ENCODE data around the gene STPG3.

STPG3 gene

GRCh38 chr9:137266162-137266527 lies 15.1 kb downstream of the STPG3 start:
- H3K4me3 ChIP-seq (ENCODE audit: low read depth in 1 of 2, low read length in 2 of 2) = no peak overlapping the region
- no peak overlapping the region for H3K9ac ChIP-seq (ENCODE audit: low read length)
- H3K9me3 ChIP-seq (ENCODE audit: low read length) = no peaks in the 10 kb centered on the region
- peaks cover 45% of the 10 kb centered on the region for H3K36me3 ChIP-seq (ENCODE audit: insufficient read depth, low read length)
- no peaks in the 10 kb centered on the region for H3K27me3 ChIP-seq (ENCODE audit: control insufficient read depth in 1 of 2, insufficient read depth in 2 of 2, low read length in 2 of 2)
- H3K4me1 ChIP-seq (ENCODE audit: insufficient read depth, low read length) = peaks cover 11% of the 10 kb centered on the region
- no peak overlapping the region for H3K27ac ChIP-seq (ENCODE audit: low read depth, low read length)

- no peak overlapping the region for H3K9ac ChIP-seq (ENCODE audit: low read length)
- peaks cover 11% of the 10 kb centered on the region for H3K4me1 ChIP-seq (ENCODE audit: insufficient read depth, low read length)
- H3K27ac ChIP-seq (ENCODE audit: low read depth, low read length) = no peak overlapping the region
- H3K27me3 ChIP-seq (ENCODE audit: control insufficient read depth in 1 of 2, insufficient read depth in 2 of 2, low read length in 2 of 2) = no peaks in the 10 kb centered on the region
- H3K4me3 ChIP-seq (ENCODE audit: low read depth in 1 of 2, low read length in 2 of 2) = no peak overlapping the region
- no peaks in the 10 kb centered on the region for H3K9me3 ChIP-seq (ENCODE audit: low read length)
- peaks cover 47% of the 10 kb centered on the region for H3K36me3 ChIP-seq (ENCODE audit: insufficient read depth, low read length)
Observed at GRCh38 chr9:137266585-137267453, 15.7 kb downstream of the STPG3 start.

GRCh38 chr9:137267933-137268355 lies 16.9 kb downstream of the STPG3 start:
- H3K4me1 ChIP-seq (ENCODE audit: insufficient read depth, low read length) = peaks cover 11% of the 10 kb centered on the region

GRCh38 chr9:137268538-137269201 lies 17.6 kb downstream of the STPG3 start:
- H3K27me3 ChIP-seq (ENCODE audit: control insufficient read depth in 1 of 2, insufficient read depth in 2 of 2, low read length in 2 of 2) = no peaks in the 10 kb centered on the region
- H3K27ac ChIP-seq (ENCODE audit: low read depth, low read length) = no peak overlapping the region
- peaks cover 11% of the 10 kb centered on the region for H3K4me1 ChIP-seq (ENCODE audit: insufficient read depth, low read length)
- no peak overlapping the region for H3K9ac ChIP-seq (ENCODE audit: low read length)
- H3K36me3 ChIP-seq (ENCODE audit: insufficient read depth, low read length) = peaks cover 53% of the 10 kb centered on the region
- no peak overlapping the region for H3K4me3 ChIP-seq (ENCODE audit: low read depth in 1 of 2, low read length in 2 of 2)
- no peaks in the 10 kb centered on the region for H3K9me3 ChIP-seq (ENCODE audit: low read length)

More at GRCh38 chr9:137267933-137268355, 16.9 kb downstream of the STPG3 start:
- no peak overlapping the region for H3K27ac ChIP-seq (ENCODE audit: low read depth, low read length)
- H3K4me3 ChIP-seq (ENCODE audit: low read depth in 1 of 2, low read length in 2 of 2) = no peak overlapping the region
- no peaks in the 10 kb centered on the region for H3K27me3 ChIP-seq (ENCODE audit: control insufficient read depth in 1 of 2, insufficient read depth in 2 of 2, low read length in 2 of 2)
- H3K9me3 ChIP-seq (ENCODE audit: low read length) = no peaks in the 10 kb centered on the region
- H3K36me3 ChIP-seq (ENCODE audit: insufficient read depth, low read length) = peaks cover 56% of the 10 kb centered on the region
- H3K9ac ChIP-seq (ENCODE audit: low read length) = no peak overlapping the region

GRCh38 chr9:137269231-137269772 lies 18.2 kb downstream of the STPG3 start:
- H3K9ac ChIP-seq (ENCODE audit: low read length) = no peak overlapping the region
- H3K4me3 ChIP-seq (ENCODE audit: low read depth in 1 of 2, low read length in 2 of 2) = no peak overlapping the region
- H3K36me3 ChIP-seq (ENCODE audit: insufficient read depth, low read length) = peaks cover 47% of the 10 kb centered on the region
- H3K9me3 ChIP-seq (ENCODE audit: low read length) = no peaks in the 10 kb centered on the region
- H3K4me1 ChIP-seq (ENCODE audit: insufficient read depth, low read length) = peaks cover 11% of the 10 kb centered on the region
- peaks cover 0 to 2% of the 10 kb centered on the region in 2 donors for H3K27me3 ChIP-seq (ENCODE audit: control insufficient read depth in 1 of 2, insufficient read depth in 2 of 2, low read length in 2 of 2)
- no peak overlapping the region for H3K27ac ChIP-seq (ENCODE audit: low read depth, low read length)

GRCh38 chr9:137270929-137271695 lies 20.0 kb downstream of the STPG3 start:
- H3K4me1 ChIP-seq (ENCODE audit: insufficient read depth, low read length) = peaks cover 11% of the 10 kb centered on the region
- no peak overlapping the region for H3K27ac ChIP-seq (ENCODE audit: low read depth, low read length)
- H3K4me3 ChIP-seq (ENCODE audit: low read depth in 1 of 2, low read length in 2 of 2) = no peak overlapping the region
- H3K9ac ChIP-seq (ENCODE audit: low read length) = no peak overlapping the region
- peaks cover 0 to 7% of the 10 kb centered on the region in 2 donors for H3K27me3 ChIP-seq (ENCODE audit: control insufficient read depth in 1 of 2, insufficient read depth in 2 of 2, low read length in 2 of 2)
- no peaks in the 10 kb centered on the region for H3K9me3 ChIP-seq (ENCODE audit: low read length)
- peaks cover 38% of the 10 kb centered on the region for H3K36me3 ChIP-seq (ENCODE audit: insufficient read depth, low read length)

GRCh38 chr9:137271696-137272076 lies 20.6 kb downstream of the STPG3 start:
- H3K27ac ChIP-seq (ENCODE audit: low read depth, low read length) = no peak overlapping the region
- H3K4me1 ChIP-seq (ENCODE audit: insufficient read depth, low read length) = peaks cover 15% of the 10 kb centered on the region
- no peaks in the 10 kb centered on the region for H3K9me3 ChIP-seq (ENCODE audit: low read length)
- H3K27me3 ChIP-seq (ENCODE audit: control insufficient read depth in 1 of 2, insufficient read depth in 2 of 2, low read length in 2 of 2) = peaks cover 0 to 13% of the 10 kb centered on the region in 2 donors
- no peak overlapping the region for H3K4me3 ChIP-seq (ENCODE audit: low read depth in 1 of 2, low read length in 2 of 2)
- H3K36me3 ChIP-seq (ENCODE audit: insufficient read depth, low read length) = peaks cover 33% of the 10 kb centered on the region
- no peak overlapping the region for H3K9ac ChIP-seq (ENCODE audit: low read length)

- H3K36me3 ChIP-seq (ENCODE audit: insufficient read depth, low read length) = peaks cover 33% of the 10 kb centered on the region
- H3K27ac ChIP-seq (ENCODE audit: low read depth, low read length) = no peak overlapping the region
- no peak overlapping the region for H3K9ac ChIP-seq (ENCODE audit: low read length)
- no peaks in the 10 kb centered on the region for H3K9me3 ChIP-seq (ENCODE audit: low read length)
- no peak overlapping the region for H3K4me3 ChIP-seq (ENCODE audit: low read depth in 1 of 2, low read length in 2 of 2)
- peaks cover 0 to 21% of the 10 kb centered on the region in 2 donors for H3K27me3 ChIP-seq (ENCODE audit: control insufficient read depth in 1 of 2, insufficient read depth in 2 of 2, low read length in 2 of 2)
- peaks cover 15% of the 10 kb centered on the region for H3K4me1 ChIP-seq (ENCODE audit: insufficient read depth, low read length)
Observed at GRCh38 chr9:137272241-137273094, 21.4 kb downstream of the STPG3 start.

- H3K4me3 ChIP-seq (ENCODE audit: low read depth in 1 of 2, low read length in 2 of 2) = no peak overlapping the region
- H3K27ac ChIP-seq (ENCODE audit: low read depth, low read length) = no peak overlapping the region
- no peaks in the 10 kb centered on the region for H3K9me3 ChIP-seq (ENCODE audit: low read length)
- H3K4me1 ChIP-seq (ENCODE audit: insufficient read depth, low read length) = peaks cover 15% of the 10 kb centered on the region
- H3K27me3 ChIP-seq (ENCODE audit: control insufficient read depth in 1 of 2, insufficient read depth in 2 of 2, low read length in 2 of 2) = peaks cover 0 to 27% of the 10 kb centered on the region in 2 donors
- H3K9ac ChIP-seq (ENCODE audit: low read length) = no peak overlapping the region
- peaks cover 27% of the 10 kb centered on the region for H3K36me3 ChIP-seq (ENCODE audit: insufficient read depth, low read length)
Observed at GRCh38 chr9:137273095-137273490, 22.0 kb downstream of the STPG3 start.

GRCh38 chr9:137273611-137274320 lies 22.7 kb downstream of the STPG3 start:
- Histone ChIP-seq H3K36me3 (ENCODE audit: insufficient read depth, low read length) (peaks cover 21% of the 10 kb centered on the region), H3K27ac (ENCODE audit: low read depth, low read length) (no peak overlapping the region), H3K9ac (ENCODE audit: low read length) (no peak overlapping the region), H3K27me3 (ENCODE audit: control insufficient read depth in 1 of 2, insufficient read depth in 2 of 2, low read length in 2 of 2) (peaks cover 0 to 31% of the 10 kb centered on the region in 2 donors), H3K4me3 (ENCODE audit: low read depth in 1 of 2, low read length in 2 of 2) (no peak overlapping the region), H3K9me3 (ENCODE audit: low read length) (no peaks in the 10 kb centered on the region), H3K4me1 (ENCODE audit: insufficient read depth, low read length) (peaks cover 12% of the 10 kb centered on the region)

Measured in muscle layer of colon (tissue), 2 donors.